GM19351 (cell line): ENCODE measurements around the gene IL11.

Experiments
- ATAC-seq: cut with Tn5 transposase; IDR thresholded peaks from one replicate; pipeline ENCODE4 v1.9.1; 2021; ENCODE audit warnings: mild to moderate bottlenecking, moderate library complexity; ENCODE audit not compliant: unreplicated experiment

The IL11 gene

GRCh38 chr19:55353803-55354697 lies 16.2 kb downstream of the IL11 start:
- no peak for ATAC-seq

- ATAC-seq, result no peak
Measured at GRCh38 chr19:55353356-55353802, 16.9 kb downstream of the IL11 start.

- ATAC-seq, result no peak
Measured at GRCh38 chr19:55352549-55353145, 17.6 kb downstream of the IL11 start.

GRCh38 chr19:55352040-55352439 lies 18.2 kb downstream of the IL11 start:
- ATAC-seq, result no peak

GRCh38 chr19:55350620-55351315 lies 19.5 kb downstream of the IL11 start:
- no peak for ATAC-seq

- ATAC-seq, result no peak
Measured at GRCh38 chr19:55348317-55349034, 21.8 kb downstream of the IL11 start.

- ATAC-seq, result no peak
Measured at GRCh38 chr19:55347442-55348009, 22.7 kb downstream of the IL11 start.

- ATAC-seq, result no peak
Measured at GRCh38 chr19:55346725-55347441, 23.4 kb downstream of the IL11 start.

GRCh38 chr19:55345818-55346724 lies 24.2 kb downstream of the IL11 start:
- no peak for ATAC-seq

- ATAC-seq, result no peak
Measured at GRCh38 chr19:55345101-55345817, 25.0 kb downstream of the IL11 start.

GRCh38 chr19:55344444-55344843 lies 25.8 kb downstream of the IL11 start:
- no peak for ATAC-seq

- no peak for ATAC-seq
Measured at GRCh38 chr19:55341595-55342531, 28.4 kb downstream of the IL11 start.

- no peak for ATAC-seq
Measured at GRCh38 chr19:55341171-55341588, 29.1 kb downstream of the IL11 start.

- no peak for ATAC-seq
Measured at GRCh38 chr19:55340784-55341147, 29.5 kb downstream of the IL11 start.

GRCh38 chr19:55339889-55340783 lies 30.1 kb downstream of the IL11 start:
- ATAC-seq, result no peak
